ENCODE data around the gene APOBEC3B. TPM values are rescaled to one million over a fixed set of nuclear protein-coding genes. Genes with fewer than 3 reads are reported as not detected.
"Not testable (repeated sequence)": the region's sequence is repeated elsewhere in the genome, so short reads cannot be mapped to it uniquely, and the experiment has no call there.

Gene APOBEC3B
- total and polyA plus RNA-seq, 2 experiments from 2014 or later = 2.2 to 11.0 TPM

GRCh38 chr22:39028281-39028680 is 46.1 kb downstream of the APOBEC3B start:
- 69% methylated on average over 11 of the region's 11 CpGs for WGBS (ENCODE audit: low lambda C conversion rate, missing lambda C conversion rate)
- no peaks in the 10 kb centered on the region for H3K4me1 ChIP-seq (ENCODE audit: insufficient read depth)

DNA sequence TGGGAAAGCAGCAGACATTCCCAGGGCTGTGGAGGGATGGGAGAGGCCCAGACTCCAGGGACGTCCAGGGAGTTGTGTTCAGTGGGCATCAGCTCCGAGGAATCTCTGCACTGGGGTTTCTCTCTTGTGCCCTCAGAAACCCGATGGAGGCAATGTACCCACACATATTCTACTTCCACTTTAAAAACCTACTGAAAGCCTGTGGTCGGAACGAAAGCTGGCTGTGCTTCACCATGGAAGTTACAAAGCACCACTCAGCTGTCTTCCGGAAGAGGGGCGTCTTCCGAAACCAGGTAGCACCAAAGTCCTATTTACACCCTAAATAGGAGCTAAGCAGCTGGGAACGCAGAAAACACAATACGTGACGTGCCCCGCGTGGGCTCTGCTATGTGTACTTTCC is 47.1 kb downstream of the APOBEC3B start:
- Histone ChIP-seq H3K9me2 (replicated peaks; ENCODE audit: insufficient read depth) (no peaks in the 10 kb centered on the region), H3K36me3 (replicated peaks; ENCODE audit: insufficient read depth, low read depth) (no peaks in the 10 kb centered on the region), H3K27ac (no peak overlapping the region), H3K4me2 (no peak overlapping the region), H3K4me1 (ENCODE audit: insufficient read depth) (no peaks in the 10 kb centered on the region), H3K4me3 (no peak overlapping the region), H2AFZ (no peak overlapping the region), H3K27me3 (no peaks in the 10 kb centered on the region), H4K20me1 (ENCODE audit: insufficient read depth, poor library complexity, severe bottlenecking) (no peaks in the 10 kb centered on the region), H3K79me2 (no peaks in the 10 kb centered on the region), H3K9me3 (ENCODE audit: low read depth) (no peaks in the 10 kb centered on the region)
- DNase-seq (ENCODE audit: low spot score) = no peak
- 94% methylated on average over 13 of the region's 13 CpGs for WGBS (ENCODE audit: low lambda C conversion rate, missing lambda C conversion rate)
- TF ChIP-seq CTCF (IDR thresholded peaks at IDR 0.05; ENCODE audit: poor library complexity) (no peak), EZH2phosphoT487 (IDR thresholded peaks at IDR 0.05; ENCODE audit: low read depth, severe bottlenecking, unreplicated experiment) (no peak), EZH2 (IDR thresholded peaks at IDR 0.05; ENCODE audit: borderline replicate concordance) (no peak)

More at GRCh38 chr22:39028281-39028680, 46.1 kb downstream of the APOBEC3B start:
- no peak overlapping the region for H3K4me2 ChIP-seq
- H3K27me3 ChIP-seq = no peaks in the 10 kb centered on the region
- no peaks in the 10 kb centered on the region for H3K36me3 ChIP-seq (replicated peaks; ENCODE audit: insufficient read depth, low read depth)
- no peak overlapping the region for H2AFZ ChIP-seq
- H3K27ac ChIP-seq = no peak overlapping the region
- H4K20me1 ChIP-seq (ENCODE audit: insufficient read depth, poor library complexity, severe bottlenecking) = no peaks in the 10 kb centered on the region
- no peaks in the 10 kb centered on the region for H3K9me2 ChIP-seq (replicated peaks; ENCODE audit: insufficient read depth)
- TF ChIP-seq EZH2 (IDR thresholded peaks at IDR 0.05; ENCODE audit: borderline replicate concordance) (no peak), EZH2phosphoT487 (IDR thresholded peaks at IDR 0.05; ENCODE audit: low read depth, severe bottlenecking, unreplicated experiment) (no peak), CTCF (IDR thresholded peaks at IDR 0.05; ENCODE audit: poor library complexity) (no peak)
- no peak overlapping the region for H3K4me3 ChIP-seq
- H3K9me3 ChIP-seq (ENCODE audit: low read depth) = no peaks in the 10 kb centered on the region
- H3K79me2 ChIP-seq = no peaks in the 10 kb centered on the region
- DNase-seq (ENCODE audit: low spot score) = no peak

DNA sequence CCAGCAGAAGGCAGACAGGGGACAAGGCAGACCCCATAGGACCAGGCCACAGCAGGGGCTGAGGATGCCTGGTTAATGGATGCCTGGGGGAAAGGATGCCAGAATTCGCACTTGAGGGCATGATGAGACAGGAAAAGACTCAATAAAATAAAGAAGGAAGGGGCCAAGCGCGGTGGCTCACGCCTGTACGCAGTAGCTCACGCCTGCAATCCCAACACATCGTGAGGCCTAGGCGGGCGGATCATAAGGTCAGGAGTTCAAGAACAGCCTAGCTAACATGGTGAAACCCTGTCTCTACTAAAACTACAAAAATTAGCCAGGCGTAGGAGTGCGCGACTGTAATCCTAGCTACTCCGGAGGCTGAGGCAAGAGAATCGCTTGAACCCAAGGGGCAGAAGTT is 48.6 kb downstream of the APOBEC3B start:
- no peak for TF ChIP-seq EZH2phosphoT487 (IDR thresholded peaks at IDR 0.05; ENCODE audit: low read depth, severe bottlenecking, unreplicated experiment)
- TF ChIP-seq EZH2 (IDR thresholded peaks at IDR 0.05; ENCODE audit: borderline replicate concordance) = no peak
- no peak for TF ChIP-seq CTCF (IDR thresholded peaks at IDR 0.05; ENCODE audit: poor library complexity)
- Histone ChIP-seq H3K27ac (no peak overlapping the region), H3K9me2 (replicated peaks; ENCODE audit: insufficient read depth) (no peaks in the 10 kb centered on the region), H4K20me1 (ENCODE audit: insufficient read depth, poor library complexity, severe bottlenecking) (no peaks in the 10 kb centered on the region), H3K27me3 (no peaks in the 10 kb centered on the region), H2AFZ (no peak overlapping the region), H3K4me1 (ENCODE audit: insufficient read depth) (no peaks in the 10 kb centered on the region), H3K36me3 (replicated peaks; ENCODE audit: insufficient read depth, low read depth) (no peaks in the 10 kb centered on the region), H3K79me2 (no peaks in the 10 kb centered on the region), H3K4me2 (no peak overlapping the region), H3K9me3 (ENCODE audit: low read depth) (no peaks in the 10 kb centered on the region), H3K4me3 (no peak overlapping the region)
- DNase-seq (ENCODE audit: low spot score) = no peak
- WGBS (ENCODE audit: low lambda C conversion rate, missing lambda C conversion rate) = 93% methylated on average over 14 of the region's 14 CpGs

DNA sequence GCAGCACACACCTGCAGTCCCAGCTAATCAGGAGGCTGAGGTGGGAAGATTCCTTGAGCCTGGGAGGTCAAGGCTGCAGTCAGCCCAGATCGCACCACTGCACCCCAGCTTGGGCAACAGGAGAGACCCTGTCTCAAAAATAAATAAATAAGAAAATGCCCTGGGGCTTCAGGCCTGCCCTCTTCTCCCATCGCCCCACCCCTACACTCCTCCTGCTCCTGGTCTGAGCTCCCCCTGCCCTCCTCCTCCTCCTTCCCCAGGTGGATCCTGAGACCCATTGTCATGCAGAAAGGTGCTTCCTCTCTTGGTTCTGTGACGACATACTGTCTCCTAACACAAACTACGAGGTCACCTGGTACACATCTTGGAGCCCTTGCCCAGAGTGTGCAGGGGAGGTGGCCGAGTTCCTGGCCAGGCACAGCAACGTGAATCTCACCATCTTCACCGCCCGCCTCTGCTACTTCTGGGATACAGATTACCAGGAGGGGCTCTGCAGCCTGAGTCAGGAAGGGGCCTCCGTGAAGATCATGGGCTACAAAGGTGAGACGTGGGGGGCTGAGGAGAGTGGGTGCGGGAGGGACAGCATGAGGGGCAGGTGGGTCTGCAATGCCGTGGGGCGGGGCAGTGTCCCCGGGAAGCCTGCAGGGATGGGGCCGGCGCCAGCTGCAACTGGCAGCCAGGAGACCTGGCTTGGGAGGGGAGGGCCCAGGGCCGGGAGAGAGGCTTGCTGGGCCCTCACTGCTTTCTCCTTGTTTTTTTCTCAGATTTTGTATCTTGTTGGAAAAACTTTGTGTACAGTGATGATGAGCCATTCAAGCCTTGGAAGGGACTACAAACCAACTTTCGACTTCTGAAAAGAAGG is 49.5 kb downstream of the APOBEC3B start:
- not testable (repeated sequence) for H3K4me1 ChIP-seq (ENCODE audit: insufficient read depth); H3K4me2 ChIP-seq; H3K27me3 ChIP-seq; H3K27ac ChIP-seq; H3K9me2 ChIP-seq (replicated peaks; ENCODE audit: insufficient read depth); H3K9me3 ChIP-seq (ENCODE audit: low read depth); H3K4me3 ChIP-seq; H3K36me3 ChIP-seq (replicated peaks; ENCODE audit: insufficient read depth, low read depth); H4K20me1 ChIP-seq (ENCODE audit: insufficient read depth, poor library complexity, severe bottlenecking); H2AFZ ChIP-seq; H3K79me2 ChIP-seq; DNase-seq (ENCODE audit: low spot score)
- WGBS (ENCODE audit: low lambda C conversion rate, missing lambda C conversion rate) = 76% methylated on average over 12 of the region's 18 CpGs

GRCh38 chr22:39037071-39037470 is 54.9 kb downstream of the APOBEC3B start:
- WGBS (ENCODE audit: low lambda C conversion rate, missing lambda C conversion rate) = 14% methylated on average over 2 of the region's 2 CpGs
- not testable (repeated sequence) for H3K4me2 ChIP-seq; H3K9me3 ChIP-seq (ENCODE audit: low read depth); H3K27me3 ChIP-seq; DNase-seq (ENCODE audit: low spot score); H3K9me2 ChIP-seq (replicated peaks; ENCODE audit: insufficient read depth); H4K20me1 ChIP-seq (ENCODE audit: insufficient read depth, poor library complexity, severe bottlenecking); H3K27ac ChIP-seq; H2AFZ ChIP-seq; H3K79me2 ChIP-seq; H3K36me3 ChIP-seq (replicated peaks; ENCODE audit: insufficient read depth, low read depth); H3K4me3 ChIP-seq
- peaks cover 11% of the 10 kb centered on the region for H3K4me1 ChIP-seq (ENCODE audit: insufficient read depth)
